ENCODE data around the gene RPL4.
A peak's percentile ranks its signal among the peaks of the same experiment; 100 is the strongest.

The RPL4 gene

DNA sequence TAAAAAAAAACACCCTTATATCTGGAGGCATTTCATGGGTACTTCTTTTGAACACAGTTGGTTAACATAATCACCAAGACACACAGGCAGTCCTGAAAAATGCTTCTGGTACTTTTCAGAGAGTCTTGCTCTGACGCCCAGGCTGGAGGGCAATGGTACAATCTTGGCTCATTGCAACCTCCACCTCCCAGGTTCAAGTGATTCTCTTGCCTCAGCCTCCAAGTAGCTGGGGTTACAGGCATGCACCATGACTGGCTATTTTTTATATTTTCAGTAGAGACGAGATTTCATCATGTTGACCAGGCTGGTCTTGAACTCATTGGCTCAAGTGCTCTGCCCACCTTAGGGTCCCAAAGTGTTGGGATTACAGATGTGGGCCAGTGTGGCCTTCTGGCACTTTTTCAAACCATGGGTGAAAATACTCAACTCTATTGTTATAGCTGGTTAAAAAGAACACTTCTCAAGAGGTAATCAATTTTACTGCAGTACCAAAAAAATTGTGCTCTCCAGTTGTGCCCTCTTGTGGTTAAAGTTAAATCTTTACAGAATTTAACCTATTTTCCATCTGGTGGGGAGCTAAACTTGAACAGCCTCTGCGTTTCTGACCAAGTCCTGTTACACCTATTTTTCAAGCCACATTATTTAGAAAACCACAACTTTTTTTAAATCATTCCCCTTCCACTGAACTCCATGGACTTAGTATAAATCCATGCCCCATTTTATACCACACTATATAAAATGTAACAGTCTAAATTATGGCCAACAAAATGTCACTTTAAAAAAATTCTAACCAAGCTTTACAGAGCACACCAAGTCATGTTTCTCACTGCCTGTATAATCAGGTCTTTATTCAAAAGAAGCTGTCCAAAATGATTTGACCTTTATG, 5.9 kb downstream of the RPL4 start:
- TF ChIP-seq, protein P1, sequence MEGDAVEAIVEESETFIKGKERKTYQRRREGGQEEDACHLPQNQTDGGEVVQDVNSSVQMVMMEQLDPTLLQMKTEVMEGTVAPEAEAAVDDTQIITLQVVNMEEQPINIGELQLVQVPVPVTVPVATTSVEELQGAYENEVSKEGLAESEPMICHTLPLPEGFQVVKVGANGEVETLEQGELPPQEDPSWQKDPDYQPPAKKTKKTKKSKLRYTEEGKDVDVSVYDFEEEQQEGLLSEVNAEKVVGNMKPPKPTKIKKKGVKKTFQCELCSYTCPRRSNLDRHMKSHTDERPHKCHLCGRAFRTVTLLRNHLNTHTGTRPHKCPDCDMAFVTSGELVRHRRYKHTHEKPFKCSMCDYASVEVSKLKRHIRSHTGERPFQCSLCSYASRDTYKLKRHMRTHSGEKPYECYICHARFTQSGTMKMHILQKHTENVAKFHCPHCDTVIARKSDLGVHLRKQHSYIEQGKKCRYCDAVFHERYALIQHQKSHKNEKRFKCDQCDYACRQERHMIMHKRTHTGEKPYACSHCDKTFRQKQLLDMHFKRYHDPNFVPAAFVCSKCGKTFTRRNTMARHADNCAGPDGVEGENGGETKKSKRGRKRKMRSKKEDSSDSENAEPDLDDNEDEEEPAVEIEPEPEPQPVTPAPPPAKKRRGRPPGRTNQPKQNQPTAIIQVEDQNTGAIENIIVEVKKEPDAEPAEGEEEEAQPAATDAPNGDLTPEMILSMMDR (IDR thresholded peaks at IDR 0.05): no peak
- Histone ChIP-seq H3K4me3 (no peak overlapping the region), H3K27ac (peak overlapping the region in 1 of 2 donors; percentile 0)
- DNase-seq (ENCODE audit: low spot score): no peak

DNA sequence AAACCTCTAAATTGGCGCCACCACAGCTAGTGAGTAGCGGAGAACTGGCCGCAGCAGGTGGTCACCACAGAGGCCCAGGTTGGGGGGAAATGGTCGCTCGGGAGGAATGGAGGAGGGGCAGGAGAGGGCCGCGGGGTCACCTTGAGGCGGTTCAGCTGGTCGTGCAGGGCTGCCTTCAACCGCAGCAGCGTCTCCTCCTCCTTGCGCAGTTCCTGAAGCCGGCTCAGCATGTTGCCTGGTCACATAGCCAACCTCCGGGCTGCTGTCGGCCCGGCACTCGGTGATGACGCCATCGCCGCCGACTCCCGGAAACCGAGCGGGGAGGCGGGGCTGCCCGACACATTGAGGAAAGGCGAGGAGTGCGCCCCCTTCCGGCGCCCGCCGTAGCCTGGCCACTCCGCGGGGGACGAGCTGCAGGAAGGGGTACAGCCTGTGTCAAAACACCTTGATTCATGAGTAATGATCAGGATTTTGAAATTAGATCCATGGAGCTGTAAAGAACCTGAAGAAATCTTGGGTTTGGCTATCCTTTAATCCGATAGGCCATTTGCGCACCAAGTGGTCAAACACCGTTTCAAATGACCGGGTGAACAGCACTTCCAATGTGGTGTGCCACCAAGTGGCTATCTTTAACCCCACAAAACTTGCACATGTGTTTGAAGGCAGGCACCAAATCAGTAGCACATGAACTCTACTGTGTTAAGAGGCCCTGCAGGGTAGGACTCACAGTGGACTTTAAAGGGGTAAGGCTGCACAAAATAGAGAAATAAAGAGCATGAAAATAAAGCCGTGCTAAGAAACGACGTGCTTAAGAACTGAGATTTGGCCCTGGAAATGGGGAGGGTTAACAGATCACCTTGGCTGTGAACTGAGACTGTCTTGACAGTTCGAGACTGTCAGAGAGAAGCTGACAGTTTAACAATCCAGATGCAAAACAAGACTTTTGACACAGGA, 6.9 kb downstream of the RPL4 start, which contains the start of gene SNAPC5:
SNAPC5 (minus strand) TSS at position 261 of the 954 bp plus-strand sequence; CDS start at position 230, 31 bp downstream.
- TF ChIP-seq, protein P1 (IDR thresholded peaks at IDR 0.05): peak; percentile 99

DNA sequence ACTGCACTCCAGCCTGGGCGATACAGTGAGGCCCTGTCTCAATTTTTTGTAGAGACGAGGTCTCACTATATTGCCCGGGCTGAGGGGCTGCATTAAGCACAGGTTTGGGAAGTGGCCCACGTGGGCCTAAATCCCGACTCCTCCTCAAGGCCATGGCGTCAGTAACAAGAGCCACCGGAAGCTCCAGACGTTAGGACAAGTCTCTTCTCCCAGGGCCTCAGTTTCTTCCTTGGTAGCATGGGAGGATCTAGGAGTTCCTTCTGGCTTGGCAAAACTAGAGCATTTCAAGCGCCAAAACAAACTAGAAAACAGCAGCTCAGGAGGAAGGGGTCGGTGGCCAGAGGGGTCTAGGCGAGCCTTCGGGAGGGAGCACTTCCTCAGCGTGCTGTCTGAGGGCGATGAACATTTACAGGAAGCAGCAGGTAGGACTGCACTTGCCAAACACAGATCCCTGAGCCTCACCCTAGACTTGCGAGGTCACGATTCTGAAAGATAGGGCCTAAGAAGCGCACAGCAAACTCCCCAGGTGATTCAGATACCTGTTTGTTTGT, 7.6 kb downstream of the RPL4 start:
- no peak for DNase-seq (ENCODE audit: low spot score)

More for the DNA sequence above, 6.9 kb downstream of the RPL4 start, which contains the start of gene SNAPC5:
- peak within 1 kb of the TSS; percentile 84 for H3K4me3 ChIP-seq
- H3K27ac ChIP-seq: peak within 1 kb of the TSS; percentile 55 to 87
- peak; percentile 95 for DNase-seq (ENCODE audit: low spot score)

DNA sequence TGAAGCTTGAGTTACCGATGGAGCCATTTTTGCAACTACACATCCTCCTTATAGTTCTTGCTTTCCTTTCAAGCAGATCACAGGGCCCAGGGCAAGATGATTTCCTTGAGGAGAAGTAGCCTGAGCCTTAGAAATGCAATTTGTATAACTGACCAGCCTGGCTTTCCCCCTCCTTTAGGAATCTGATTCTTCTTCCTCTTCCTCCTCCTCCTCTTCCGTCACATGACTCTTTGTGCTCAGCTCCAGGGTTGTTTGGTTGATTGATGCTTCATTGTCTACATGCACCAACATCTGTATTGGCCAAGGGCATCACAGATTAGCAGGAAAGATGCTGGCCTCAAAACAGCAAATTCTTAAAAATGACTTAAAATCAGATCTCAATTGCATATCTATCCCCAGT, 10.4 kb downstream of the RPL4 start:
- H3K4me3 ChIP-seq: no peak overlapping the region
- TF ChIP-seq, protein P1 (IDR thresholded peaks at IDR 0.05): no peak
- no peak overlapping the region for H3K27ac ChIP-seq
- DNase-seq (ENCODE audit: low spot score): no peak

More for the DNA sequence above, 7.6 kb downstream of the RPL4 start:
- Histone ChIP-seq H3K27ac (peak overlapping the region; percentile 55 to 87), H3K4me3 (peak overlapping the region; percentile 84)
- TF ChIP-seq, protein P1 (IDR thresholded peaks at IDR 0.05): no peak

DNA sequence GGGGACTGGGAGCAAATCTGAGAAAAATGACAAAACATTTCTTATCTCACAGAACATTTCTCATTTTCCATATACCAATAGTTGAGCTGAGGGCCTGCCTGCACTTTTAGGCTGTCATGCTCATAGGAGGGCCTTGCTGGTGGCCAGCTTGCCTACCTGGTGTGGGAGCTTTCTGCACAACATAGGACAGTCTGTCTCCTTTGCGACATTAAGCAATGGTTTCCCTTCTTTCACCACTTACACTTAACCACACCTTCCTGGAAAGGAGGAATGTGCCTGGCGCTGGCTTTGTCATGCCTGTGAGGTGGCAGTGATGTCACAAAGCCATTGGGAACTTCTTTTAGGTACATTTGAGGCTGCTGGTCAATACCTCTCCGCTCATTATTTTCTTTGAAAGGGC, 12.8 kb downstream of the RPL4 start:
- TF ChIP-seq, protein P1 (IDR thresholded peaks at IDR 0.05): no peak
- DNase-seq (ENCODE audit: low spot score): no peak
- Histone ChIP-seq H3K4me3 (no peak overlapping the region), H3K27ac (no peak overlapping the region)

DNA sequence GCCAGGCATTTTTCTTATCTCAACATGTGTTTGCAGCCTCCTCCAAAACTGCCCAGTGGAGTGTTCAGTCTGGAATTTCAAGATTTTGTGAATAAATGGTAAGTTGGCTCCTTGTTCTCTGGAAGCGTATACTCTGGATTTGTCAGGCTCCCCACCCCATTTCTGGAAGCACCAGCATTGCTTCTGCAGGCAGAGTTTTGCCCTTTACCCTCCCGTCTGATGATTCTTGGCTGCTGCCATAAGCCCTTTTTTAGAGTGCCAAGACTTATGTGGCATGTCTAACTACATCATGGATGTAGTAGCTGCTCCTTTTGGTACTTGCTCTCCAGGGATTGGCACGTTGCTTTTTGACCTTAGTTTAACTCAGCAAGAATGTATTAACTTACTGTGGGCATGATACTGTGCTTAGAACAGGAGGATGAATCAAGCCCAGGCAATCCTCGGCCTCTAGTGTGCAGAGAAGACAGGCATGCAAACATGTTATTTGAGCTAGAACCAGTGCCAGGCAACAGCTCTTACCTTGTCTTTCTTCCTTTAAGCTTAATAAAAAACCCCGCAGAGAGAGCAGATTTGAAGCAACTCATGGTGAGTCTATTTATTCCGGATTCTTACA, 15.4 kb downstream of the RPL4 start:
- Histone ChIP-seq H3K27ac (peak overlapping the region in 1 of 2 donors; percentile 62), H3K4me3 (no peak overlapping the region)
- DNase-seq (ENCODE audit: low spot score): no peak
- TF ChIP-seq, protein P1 (IDR thresholded peaks at IDR 0.05): no peak
